PC-3 (cell line): ENCODE data around the gene STK33.

ENCODE experiments used
- CTCF ChIP-seq: fragments of 300-600 bp; sonication (generic); conservative IDR thresholded peaks from 2 replicates; pipeline ENCODE4 v1.5.1; 2017; ENCODE audit warnings: antibody characterized with exemption, low read depth, mild to moderate bottlenecking, low read length
- EZH2 ChIP-seq: fragments of 300-600 bp; sonication (generic); IDR thresholded peaks from one replicate; pipeline ENCODE4 v1.6.1; 2017; ENCODE audit warnings: antibody characterized with exemption, mild to moderate bottlenecking, low read length; ENCODE audit not compliant: unreplicated experiment
- EZH2phosphoT487 ChIP-seq: fragments of 300-600 bp; sonication (generic); IDR thresholded peaks from 2 replicates; pipeline ENCODE4 v1.6.1; 2018; ENCODE audit warnings: mild to moderate bottlenecking, antibody characterized with exemption, low read length, borderline replicate concordance

- TF ChIP-seq CTCF (no peak), EZH2 (no peak), EZH2phosphoT487 (no peak)
Measured at GRCh38 chr11:8634498-8634897, 40.5 kb upstream of the STK33 start.
